Astrocyte of the spinal cord (primary cell): Measurements from ENCODE around the gene CPLX1.

Experiments used
- DNase-seq: peaks from one replicate; pipeline ENCODE4 v3.0.0; 2011; ENCODE audit warnings: low read depth, low spot score
- H3K4me3 ChIP-seq: 2 replicates; pipeline ENCODE4 v1.5.1; 2011; ENCODE audit warnings: low read depth, mild to moderate bottlenecking, low read length, moderate library complexity
- CTCF ChIP-seq: IDR thresholded peaks from 2 replicates; pipeline ENCODE4 v1.5.1; 2012; ENCODE audit warnings: low read depth, mild to moderate bottlenecking, low read length, inconsistent platforms
- in situ Hi-C: cut with HindIII; loops from 2 replicates; pipeline ENCODE4 v1.10.0; 2017; ENCODE audit warnings: low sequenced_read_pairs

The CPLX1 gene

GRCh38 chr4:826508-827208, 729 bp upstream of the CPLX1 start:
- no peak for DNase-seq
- in situ Hi-C loops = no loop called here
- TF ChIP-seq CTCF = no peak
- H3K4me3 ChIP-seq = no peak overlapping the region

GRCh38 chr4:825063-825970, 612 bp downstream of the CPLX1 start:
- no peak for DNase-seq
- no peak for TF ChIP-seq CTCF
- H3K4me3 ChIP-seq = no peak overlapping the region
- in situ Hi-C loops = no loop called here

GRCh38 chr4:824461-825062, 1.4 kb downstream of the CPLX1 start:
- no peak for DNase-seq
- no peak for TF ChIP-seq CTCF
- H3K4me3 ChIP-seq = no peak overlapping the region
- in situ Hi-C loops = no loop called here

GRCh38 chr4:823761-824460, 2.0 kb downstream of the CPLX1 start:
- in situ Hi-C loops = no loop called here
- TF ChIP-seq CTCF = no peak
- DNase-seq = no peak
- H3K4me3 ChIP-seq = no peak overlapping the region

- H3K4me3 ChIP-seq = no peak overlapping the region
- no peak for DNase-seq
- in situ Hi-C loops = no loop called here
- no peak for TF ChIP-seq CTCF
Measured at GRCh38 chr4:823176-823760, 2.7 kb downstream of the CPLX1 start.
